Measurements from ENCODE around the gene USP40. TPM values are rescaled to one million over a fixed set of nuclear protein-coding genes. Genes with fewer than 3 reads are reported as not detected.

Gene USP40
- total RNA-seq, 4 donors from 2014 or later, result 30.7 to 113 (median 41.3) TPM

DNA sequence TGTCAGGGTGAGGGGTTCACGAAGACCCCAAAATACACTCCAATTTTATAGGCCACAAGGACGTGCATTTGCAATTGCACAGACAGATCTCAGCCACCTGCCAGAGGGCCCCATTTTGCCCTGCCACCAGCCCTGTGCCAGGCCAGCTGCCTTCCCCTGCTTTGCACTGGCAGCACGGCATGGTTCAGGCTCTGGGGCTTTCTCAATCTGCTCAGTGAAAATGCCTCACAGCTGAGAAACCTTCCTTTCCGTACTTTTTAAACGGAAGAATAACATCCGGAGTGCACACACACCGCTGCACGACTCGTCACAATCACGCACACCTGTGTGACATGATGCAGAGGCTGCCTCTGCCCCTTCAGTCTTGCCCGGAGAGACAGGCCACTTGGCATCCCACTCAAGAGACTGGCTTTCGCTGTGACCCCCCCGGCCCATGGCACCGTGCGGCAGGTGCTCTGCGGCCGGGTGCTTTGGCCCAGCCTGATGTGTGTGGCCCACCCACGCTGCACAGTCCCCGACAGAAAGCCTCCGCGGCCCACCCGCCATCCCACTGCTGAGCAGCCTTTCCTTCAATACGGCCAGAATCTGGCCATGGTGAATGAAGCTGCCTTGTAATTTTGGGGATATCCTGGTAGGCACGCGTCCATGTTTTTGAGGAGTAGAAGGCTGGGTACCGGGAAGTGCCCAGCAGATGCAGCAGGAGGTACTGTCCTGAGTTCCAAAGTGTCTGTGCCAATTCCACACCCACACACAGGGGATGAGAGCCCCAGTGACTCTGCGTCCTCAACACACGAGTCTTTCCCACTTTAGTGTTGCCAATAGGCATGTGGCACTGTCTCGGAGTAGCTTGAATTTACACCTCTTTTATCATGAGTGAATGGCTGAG is 88.8 kb downstream of the USP40 start:
- no peak for DNase-seq
- no peak overlapping the region for H3K27ac ChIP-seq
- TF ChIP-seq, protein P1, sequence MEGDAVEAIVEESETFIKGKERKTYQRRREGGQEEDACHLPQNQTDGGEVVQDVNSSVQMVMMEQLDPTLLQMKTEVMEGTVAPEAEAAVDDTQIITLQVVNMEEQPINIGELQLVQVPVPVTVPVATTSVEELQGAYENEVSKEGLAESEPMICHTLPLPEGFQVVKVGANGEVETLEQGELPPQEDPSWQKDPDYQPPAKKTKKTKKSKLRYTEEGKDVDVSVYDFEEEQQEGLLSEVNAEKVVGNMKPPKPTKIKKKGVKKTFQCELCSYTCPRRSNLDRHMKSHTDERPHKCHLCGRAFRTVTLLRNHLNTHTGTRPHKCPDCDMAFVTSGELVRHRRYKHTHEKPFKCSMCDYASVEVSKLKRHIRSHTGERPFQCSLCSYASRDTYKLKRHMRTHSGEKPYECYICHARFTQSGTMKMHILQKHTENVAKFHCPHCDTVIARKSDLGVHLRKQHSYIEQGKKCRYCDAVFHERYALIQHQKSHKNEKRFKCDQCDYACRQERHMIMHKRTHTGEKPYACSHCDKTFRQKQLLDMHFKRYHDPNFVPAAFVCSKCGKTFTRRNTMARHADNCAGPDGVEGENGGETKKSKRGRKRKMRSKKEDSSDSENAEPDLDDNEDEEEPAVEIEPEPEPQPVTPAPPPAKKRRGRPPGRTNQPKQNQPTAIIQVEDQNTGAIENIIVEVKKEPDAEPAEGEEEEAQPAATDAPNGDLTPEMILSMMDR (IDR thresholded peaks at IDR 0.05), result no peak
- TF ChIP-seq POLR2AphosphoS5 (IDR thresholded peaks at IDR 0.05) (no peak), EP300 (IDR thresholded peaks at IDR 0.05; ENCODE audit: low read depth) (no peak), POLR2A (IDR thresholded peaks at IDR 0.05) (no peak)
- H3K27me3 ChIP-seq, result no peaks in the 10 kb centered on the region
- in situ Hi-C loops (cut with MboI; ENCODE audit: low pct_ligation_motif_present in 1 of 4, low pct_unique_long_range_greater_than_20kb in 1 of 4, low sequenced_read_pairs in 3 of 4), result no loop called here
- H3K36me3 ChIP-seq, result peaks cover 0 to 22% (median 5%) of the 10 kb centered on the region in 4 donors
- no peak overlapping the region for H3K4me3 ChIP-seq
- H3K4me1 ChIP-seq, result peaks cover 0 to 6% (median 1%) of the 10 kb centered on the region in 4 donors
- WGBS, 2 donors (ENCODE audit: low coverage in 1 of 2), result 93% methylated on average over 29 of the region's 29 CpGs; no CpG with 5 or more reads in 1 of the 2 donors
- H3K9me3 ChIP-seq, result no peaks in the 10 kb centered on the region
- intact Hi-C loops (cut with DNase I; ENCODE audit: low total_unique reads), result no loop called here

DNA sequence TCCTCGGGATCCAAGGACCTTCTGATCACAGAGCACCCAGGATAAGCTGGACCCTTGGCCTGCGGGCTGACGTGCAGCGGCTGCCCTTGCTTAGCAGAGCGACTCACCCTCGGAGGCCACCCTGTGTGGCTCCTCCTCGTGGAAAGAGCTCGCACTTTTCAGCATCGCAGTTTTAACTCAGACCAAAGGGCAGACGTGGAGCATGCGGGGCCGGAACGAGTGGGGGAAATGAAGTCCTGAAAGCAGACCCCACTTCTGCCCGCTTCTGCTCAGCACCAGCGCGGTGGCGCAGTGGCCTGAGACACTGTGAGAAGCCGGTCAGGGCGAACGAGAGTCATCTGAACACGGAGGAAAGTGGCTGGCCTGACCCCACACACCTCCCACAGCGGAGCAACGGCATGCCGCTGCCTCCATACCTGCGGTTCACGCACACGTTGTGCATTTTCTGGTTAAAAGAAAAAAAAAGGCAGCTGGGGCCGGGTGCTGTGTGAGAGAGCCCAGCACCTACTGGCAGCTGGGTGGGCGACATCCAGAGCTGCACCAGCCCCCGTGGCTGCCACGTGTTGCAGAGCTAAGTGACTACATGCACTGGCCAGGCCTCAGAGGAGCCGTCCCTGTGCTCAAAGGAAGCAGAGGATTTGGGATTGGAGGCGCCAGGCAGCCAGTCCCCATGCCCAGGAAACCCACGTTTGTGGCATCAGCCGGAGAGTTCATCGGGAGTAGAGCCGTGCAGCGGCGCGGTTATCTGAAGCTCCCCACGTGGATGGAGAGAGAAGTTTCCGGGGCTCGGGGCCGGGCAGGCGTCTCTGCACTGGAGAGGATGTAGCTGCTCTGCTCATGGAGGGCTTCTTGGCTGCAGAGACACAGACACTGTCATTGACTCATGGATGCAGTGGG is 89.7 kb downstream of the USP40 start:
- in situ Hi-C loops (cut with MboI; ENCODE audit: low pct_ligation_motif_present in 1 of 4, low pct_unique_long_range_greater_than_20kb in 1 of 4, low sequenced_read_pairs in 3 of 4), result no loop called here
- Histone ChIP-seq H3K4me3 (no peak overlapping the region), H3K36me3 (peaks cover 0 to 16% (median 5%) of the 10 kb centered on the region in 4 donors), H3K4me1 (peaks cover 0 to 6% (median 1%) of the 10 kb centered on the region in 4 donors), H3K27me3 (no peaks in the 10 kb centered on the region), H3K27ac (no peak overlapping the region), H3K9me3 (no peaks in the 10 kb centered on the region)
- intact Hi-C loops (cut with DNase I; ENCODE audit: low total_unique reads), result no loop called here
- no peak for DNase-seq
- WGBS, 2 donors (ENCODE audit: low coverage in 1 of 2), result 93% methylated on average over 45 of the region's 45 CpGs; no CpG with 5 or more reads in 1 of the 2 donors
- TF ChIP-seq, protein P1 (IDR thresholded peaks at IDR 0.05), result no peak
- no peak for TF ChIP-seq POLR2A (IDR thresholded peaks at IDR 0.05)
- TF ChIP-seq POLR2AphosphoS5 (IDR thresholded peaks at IDR 0.05), result no peak
- no peak for TF ChIP-seq EP300 (IDR thresholded peaks at IDR 0.05; ENCODE audit: low read depth)

DNA sequence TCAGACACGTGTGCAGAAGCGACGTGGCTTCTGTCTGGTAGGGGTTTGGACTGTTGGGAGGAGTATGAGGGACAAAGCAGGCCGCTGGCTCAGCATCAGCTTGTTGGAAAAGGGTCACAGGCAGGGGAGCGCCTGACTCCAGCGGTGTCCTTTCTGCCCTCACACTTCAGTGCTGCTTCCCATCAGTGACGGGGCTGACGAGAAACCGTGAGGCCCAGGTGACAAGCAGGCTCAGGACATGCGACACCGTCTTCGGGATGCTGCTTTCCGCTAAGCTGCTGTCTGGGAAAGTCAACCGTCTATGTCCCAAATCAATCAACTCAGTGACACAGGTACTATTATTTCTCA is 90.5 kb downstream of the USP40 start:
- no peak for DNase-seq
- Histone ChIP-seq H3K36me3 (peaks cover 0 to 16% (median 5%) of the 10 kb centered on the region in 4 donors), H3K4me3 (no peak overlapping the region), H3K4me1 (peaks cover 0 to 6% (median under 1%) of the 10 kb centered on the region in 4 donors), H3K27me3 (no peaks in the 10 kb centered on the region), H3K27ac (no peak overlapping the region), H3K9me3 (no peaks in the 10 kb centered on the region)
- 96 to 100% methylated on average over 3 to 14 of the region's 14 CpGs for WGBS, 2 donors (ENCODE audit: low coverage in 1 of 2)
- in situ Hi-C loops (cut with MboI; ENCODE audit: low pct_ligation_motif_present in 1 of 4, low pct_unique_long_range_greater_than_20kb in 1 of 4, low sequenced_read_pairs in 3 of 4) (no loop called here), intact Hi-C loops (cut with DNase I; ENCODE audit: low total_unique reads) (no loop called here)
- no peak for TF ChIP-seq POLR2AphosphoS5 (IDR thresholded peaks at IDR 0.05)
- TF ChIP-seq EP300 (IDR thresholded peaks at IDR 0.05; ENCODE audit: low read depth), result no peak
- TF ChIP-seq, protein P1 (IDR thresholded peaks at IDR 0.05), result no peak
- no peak for TF ChIP-seq POLR2A (IDR thresholded peaks at IDR 0.05)
